Upper lobe of left lung (tissue), 6 donors: ENCODE measurements around the gene RDH13. TPM values are rescaled to one million over a fixed set of nuclear protein-coding genes. Genes with fewer than 3 reads are reported as not detected.
A peak's percentile ranks its signal among the peaks of the same experiment; 100 is the strongest.
"Not testable (repeated sequence)": the region's sequence is repeated elsewhere in the genome, so short reads cannot be mapped to it uniquely, and the experiment has no call there.

Source experiments
- ATAC-seq, 2 donors: fragments of 200-7000 bp; cut with Tn5 transposase; one replicate each; pipeline ENCODE4 v1.9.1; 2022; ENCODE audit warnings: mild to moderate bottlenecking in 2 of 2, moderate library complexity in 2 of 2; ENCODE audit not compliant: low FRiP score in 2 of 2
- DNase-seq, 2 donors: peaks; one replicate each; pipeline ENCODE4 v3.0.0-alpha.2; 2019 to 2020
- H3K27ac ChIP-seq, 4 donors: fragments of 200-600 bp; sonication (generic); one replicate each; pipeline ENCODE4 v1.5.1; 2016 to 2019
- H3K27me3 ChIP-seq, 4 donors: fragments of 200-600 bp; sonication (generic); one replicate each; pipeline ENCODE4 v1.5.1; 2017 to 2019
- H3K36me3 ChIP-seq, 4 donors: fragments of 200-600 bp; sonication (generic); one replicate each; pipeline ENCODE4 v1.5.1; 2016 to 2019
- H3K4me1 ChIP-seq, 4 donors: fragments of 200-600 bp; sonication (generic); one replicate each; pipeline ENCODE4 v1.5.1; 2018 to 2019
- H3K4me3 ChIP-seq, 4 donors: fragments of 200-600 bp; sonication (generic); one replicate each; pipeline ENCODE4 v1.5.1; 2017 to 2019; ENCODE audit warnings: mild to moderate bottlenecking in 2 of 4, moderate library complexity in 1 of 4
- H3K9me3 ChIP-seq, 4 donors: fragments of 200-600 bp; sonication (generic); one replicate each; pipeline ENCODE4 v1.5.1; 2018 to 2019
- CTCF ChIP-seq, 6 experiments: fragments of 450-650 bp in 4 of 6; fragments of 200-600 bp in 2 of 6; sonication (generic) in 2 of 6; IDR thresholded peaks; one replicate each; pipeline ENCODE4 v1.5.1; 2016 to 2019; ENCODE audit warnings: antibody characterized with exemption in 6 of 6
- EP300 ChIP-seq, 4 donors: sonication (generic); formaldehyde crosslinking; IDR thresholded peaks; one replicate each; pipeline ENCODE4 v1.5.1; 2017; ENCODE audit warnings: antibody characterized with exemption in 4 of 4, control low read depth in 2 of 4
- POLR2A ChIP-seq, 4 donors: fragments of 450-650 bp; IDR thresholded peaks; one replicate each; pipeline ENCODE4 v1.5.1; 2016 to 2017; ENCODE audit warnings: antibody characterized with exemption in 4 of 4, mild to moderate bottlenecking in 2 of 4
- POLR2AphosphoS5 ChIP-seq, 2 donors: sonication (generic); formaldehyde crosslinking; IDR thresholded peaks; one replicate each; pipeline ENCODE4 v1.5.1; 2017; ENCODE audit warnings: antibody characterized with exemption in 2 of 2
- WGBS, 2 donors: methylation state at CpG; one replicate each; pipeline ENCODE4 v1.1.5; 2017 to 2018; 5-methylcytosine and 5-hydroxymethylcytosine counted together
- total RNA-seq, 6 donors: library from RNA; depleted of rRNA in 4 of 6; stranded (reverse); fragments of >200 nt in 4 of 6; gene quantifications; one replicate each; pipeline versions ENCODE4 v1.1.0 to v1.2.1, GENCODE V29; 2016 to 2021
- donor health status: DM: no; HTN: no; CAD: no; lungs with moderate emphysema.
- donor health status: DM: no; HTN: yes; CAD: no; lungs with severe emphysema.

Gene RDH13
- total RNA-seq, 6 donors from 2014 or later = 24.0 to 72.3 (median 28.1) TPM

- no peak overlapping the region for H3K27ac ChIP-seq
- no peaks in the 10 kb centered on the region for H3K4me1 ChIP-seq
- H3K27me3 ChIP-seq = no peaks in the 10 kb centered on the region
- ATAC-seq = no peak
- no peaks in the 10 kb centered on the region for H3K36me3 ChIP-seq
- no peaks in the 10 kb centered on the region for H3K9me3 ChIP-seq
- H3K4me3 ChIP-seq = no peak overlapping the region
- WGBS, 2 donors = 91 to 92% methylated on average over 18 of the region's 21 CpGs
- no peak for TF ChIP-seq POLR2A (IDR thresholded peaks at IDR 0.05)
- TF ChIP-seq EP300 (IDR thresholded peaks at IDR 0.05) = no peak
- no peak for TF ChIP-seq POLR2AphosphoS5 (IDR thresholded peaks at IDR 0.05)
- no peak for TF ChIP-seq CTCF (IDR thresholded peaks at IDR 0.05)
- DNase-seq = peak in 1 of 2 donors; percentile 72
These were observed 35.2 kb downstream of the RDH13 start for GRCh38 chr19:55027472-55028337.

GRCh38 chr19:55027140-55027471 lies 35.8 kb downstream of the RDH13 start:
- WGBS, 2 donors = no CpG with 5 or more reads among the region's 12 CpGs
- not testable (repeated sequence) for H3K36me3 ChIP-seq

GRCh38 chr19:55024111-55024510 lies 38.8 kb downstream of the RDH13 start:
- H3K36me3 ChIP-seq = no peaks in the 10 kb centered on the region
- H3K9me3 ChIP-seq = no peaks in the 10 kb centered on the region
- no peak overlapping the region for H3K27ac ChIP-seq
- 68 to 72% methylated on average over 11 of the region's 11 CpGs for WGBS, 2 donors
- no peak overlapping the region for H3K4me3 ChIP-seq
- TF ChIP-seq CTCF (IDR thresholded peaks at IDR 0.05) (no peak), EP300 (IDR thresholded peaks at IDR 0.05) (no peak), POLR2A (IDR thresholded peaks at IDR 0.05) (no peak), POLR2AphosphoS5 (IDR thresholded peaks at IDR 0.05) (no peak)
- H3K27me3 ChIP-seq = no peaks in the 10 kb centered on the region
- no peaks in the 10 kb centered on the region for H3K4me1 ChIP-seq
- no peak for DNase-seq
- ATAC-seq = no peak

More at GRCh38 chr19:55027140-55027471, 35.8 kb downstream of the RDH13 start:
- not testable (repeated sequence) for DNase-seq, H3K4me3 ChIP-seq, H3K27me3 ChIP-seq, H3K27ac ChIP-seq, H3K4me1 ChIP-seq, ATAC-seq, H3K9me3 ChIP-seq

GRCh38 chr19:55020351-55020750 lies 42.6 kb downstream of the RDH13 start:
- not testable (repeated sequence) for DNase-seq, H3K27ac ChIP-seq, ATAC-seq, H3K9me3 ChIP-seq, H3K36me3 ChIP-seq, H3K4me1 ChIP-seq, H3K4me3 ChIP-seq, H3K27me3 ChIP-seq

- no peak overlapping the region for H3K4me3 ChIP-seq
- no peak overlapping the region for H3K27ac ChIP-seq
- no peak for TF ChIP-seq EP300 (IDR thresholded peaks at IDR 0.05)
- WGBS, 2 donors = 75 to 77% methylated on average over 9 of the region's 9 CpGs
- H3K9me3 ChIP-seq = no peaks in the 10 kb centered on the region
- H3K4me1 ChIP-seq = no peaks in the 10 kb centered on the region
- ATAC-seq (no peak), DNase-seq (no peak)
- no peaks in the 10 kb centered on the region for H3K36me3 ChIP-seq
- H3K27me3 ChIP-seq = no peaks in the 10 kb centered on the region
These were observed 44.3 kb downstream of the RDH13 start for GRCh38 chr19:55018633-55019032.

GRCh38 chr19:55018216-55018615 lies 44.7 kb downstream of the RDH13 start:
- Histone ChIP-seq H3K4me1 (no peaks in the 10 kb centered on the region), H3K4me3 (no peak overlapping the region), H3K9me3 (no peaks in the 10 kb centered on the region), H3K36me3 (no peaks in the 10 kb centered on the region), H3K27ac (no peak overlapping the region), H3K27me3 (no peaks in the 10 kb centered on the region)
- TF ChIP-seq EP300 (IDR thresholded peaks at IDR 0.05) = no peak
- no peak for TF ChIP-seq POLR2AphosphoS5 (IDR thresholded peaks at IDR 0.05)
- TF ChIP-seq CTCF (IDR thresholded peaks at IDR 0.05) = no peak
- no peak for TF ChIP-seq POLR2A (IDR thresholded peaks at IDR 0.05)
- no peak for ATAC-seq
- no peak for DNase-seq
- WGBS, 2 donors = 85 to 87% methylated on average over 10 to 15 of the region's 15 CpGs
